Measurements from ENCODE around the gene COMMD7. TPM values are rescaled to one million over a fixed set of nuclear protein-coding genes. Genes with fewer than 3 reads are reported as not detected.

The COMMD7 gene
- total and polyA plus RNA-seq, 9 of the 15 experiments (the other 6 are each of a cell fraction or from before 2014, with no cell fraction given), result 11.9 to 69.1 (median 34.7) TPM

DNA sequence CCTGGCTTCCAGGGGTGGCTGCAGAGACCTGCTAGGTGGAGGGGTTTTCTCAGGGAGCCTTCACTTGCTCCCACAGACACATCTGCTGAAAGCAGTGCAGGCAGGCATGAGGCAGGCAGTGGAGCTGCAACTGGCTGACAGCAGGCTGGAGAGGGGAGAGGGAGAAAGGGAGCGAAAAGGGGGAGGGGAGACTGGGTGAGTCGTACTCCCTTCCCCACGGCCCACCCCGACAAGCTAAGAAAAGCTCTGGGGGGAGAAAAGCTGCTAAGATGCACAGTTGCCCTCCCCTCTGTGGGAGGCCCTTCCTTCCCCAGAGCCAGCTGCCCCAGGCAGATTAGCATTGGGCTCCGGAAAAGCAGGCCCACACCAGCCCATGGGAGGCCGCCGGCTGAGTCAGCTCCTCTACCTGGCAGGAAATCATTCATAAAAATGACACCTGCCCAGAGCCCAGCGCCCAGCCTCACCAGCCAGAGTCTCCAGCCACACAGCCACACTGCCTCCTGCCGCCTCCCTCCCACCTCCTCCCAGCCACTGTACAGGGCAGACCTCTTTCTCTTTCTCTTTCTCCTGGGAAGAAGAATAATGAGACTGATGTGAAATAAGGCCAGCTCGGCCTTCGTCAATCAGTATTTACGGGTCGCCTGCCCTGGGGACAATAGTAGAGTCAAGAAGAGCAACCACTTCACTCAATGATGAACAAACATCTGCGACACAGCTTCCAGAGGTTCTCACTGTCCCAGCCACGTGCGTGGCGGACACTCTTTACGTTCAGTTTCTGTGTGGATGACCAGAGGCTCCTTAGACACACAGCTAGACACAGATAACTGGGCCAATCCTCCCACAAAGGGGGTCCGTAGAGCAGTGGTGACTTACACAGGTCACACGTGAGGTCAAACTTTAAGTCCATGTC, 61.8 kb downstream of the COMMD7 start (continued):
- TF ChIP-seq, protein P1, sequence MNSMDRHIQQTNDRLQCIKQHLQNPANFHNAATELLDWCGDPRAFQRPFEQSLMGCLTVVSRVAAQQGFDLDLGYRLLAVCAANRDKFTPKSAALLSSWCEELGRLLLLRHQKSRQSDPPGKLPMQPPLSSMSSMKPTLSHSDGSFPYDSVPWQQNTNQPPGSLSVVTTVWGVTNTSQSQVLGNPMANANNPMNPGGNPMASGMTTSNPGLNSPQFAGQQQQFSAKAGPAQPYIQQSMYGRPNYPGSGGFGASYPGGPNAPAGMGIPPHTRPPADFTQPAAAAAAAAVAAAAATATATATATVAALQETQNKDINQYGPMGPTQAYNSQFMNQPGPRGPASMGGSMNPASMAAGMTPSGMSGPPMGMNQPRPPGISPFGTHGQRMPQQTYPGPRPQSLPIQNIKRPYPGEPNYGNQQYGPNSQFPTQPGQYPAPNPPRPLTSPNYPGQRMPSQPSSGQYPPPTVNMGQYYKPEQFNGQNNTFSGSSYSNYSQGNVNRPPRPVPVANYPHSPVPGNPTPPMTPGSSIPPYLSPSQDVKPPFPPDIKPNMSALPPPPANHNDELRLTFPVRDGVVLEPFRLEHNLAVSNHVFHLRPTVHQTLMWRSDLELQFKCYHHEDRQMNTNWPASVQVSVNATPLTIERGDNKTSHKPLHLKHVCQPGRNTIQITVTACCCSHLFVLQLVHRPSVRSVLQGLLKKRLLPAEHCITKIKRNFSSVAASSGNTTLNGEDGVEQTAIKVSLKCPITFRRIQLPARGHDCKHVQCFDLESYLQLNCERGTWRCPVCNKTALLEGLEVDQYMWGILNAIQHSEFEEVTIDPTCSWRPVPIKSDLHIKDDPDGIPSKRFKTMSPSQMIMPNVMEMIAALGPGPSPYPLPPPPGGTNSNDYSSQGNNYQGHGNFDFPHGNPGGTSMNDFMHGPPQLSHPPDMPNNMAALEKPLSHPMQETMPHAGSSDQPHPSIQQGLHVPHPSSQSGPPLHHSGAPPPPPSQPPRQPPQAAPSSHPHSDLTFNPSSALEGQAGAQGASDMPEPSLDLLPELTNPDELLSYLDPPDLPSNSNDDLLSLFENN (IDR thresholded peaks at IDR 0.05; ENCODE audit: low read depth in 2 of 2, low read length in 2 of 2), result peak in 1 of 2 experiments; percentile 90; a peak in 2 of 4 replicates
- TF ChIP-seq MTA3 (IDR thresholded peaks at IDR 0.05; ENCODE audit: borderline replicate concordance) (0 out of 2 replicates have a peak, but pooled peaks have one; percentile 66), TBL1XR1 (IDR thresholded peaks at IDR 0.05; ENCODE audit: low read length in 2 of 2) (peak; percentile 22 to 76; a peak in 2 of 4 replicates), STAT5A (IDR thresholded peaks at IDR 0.05; ENCODE audit: borderline replicate concordance, low read length) (peak; percentile 83), GATA2 (CRISPR knock-in tag; IDR thresholded peaks at IDR 0.05) (peak; percentile 86), ZNF311 (CRISPR knock-in tag; IDR thresholded peaks at IDR 0.05) (no peak), LARP7 (IDR thresholded peaks at IDR 0.05) (no peak), TCF7L2 (IDR thresholded peaks at IDR 0.05; ENCODE audit: low read depth, low read length) (no peak), FOXM1 (IDR thresholded peaks at IDR 0.05; ENCODE audit: low read depth) (peak; percentile 83), FOXM1 (CRISPR knock-in tag; IDR thresholded peaks at IDR 0.05; ENCODE audit: low read depth) (no peak), CXXC5 (CRISPR knock-in tag; IDR thresholded peaks at IDR 0.05) (peak; percentile 39; the same call in 1 of the 2 replicates), ZNF41 (CRISPR knock-in tag; conservative IDR thresholded peaks at IDR 0.05) (no peak), ZC3H11A (IDR thresholded peaks at IDR 0.05; ENCODE audit: low read depth, low read length) (no peak), SOX6 (IDR thresholded peaks at IDR 0.05) (peak; percentile 75; the same call in 1 of the 2 replicates), FOXP1 (CRISPR knock-in tag; IDR thresholded peaks at IDR 0.05) (no peak), POU5F1 (IDR thresholded peaks at IDR 0.05; ENCODE audit: borderline replicate concordance, low read depth, low read length, partially characterized antibody) (no peak), GABPB2 (CRISPR knock-in tag; conservative IDR thresholded peaks at IDR 0.05) (no peak), POLR2G (IDR thresholded peaks at IDR 0.05; ENCODE audit: low read depth, low read length) (peak; percentile 81)
- TF ChIP-seq, protein P2, sequence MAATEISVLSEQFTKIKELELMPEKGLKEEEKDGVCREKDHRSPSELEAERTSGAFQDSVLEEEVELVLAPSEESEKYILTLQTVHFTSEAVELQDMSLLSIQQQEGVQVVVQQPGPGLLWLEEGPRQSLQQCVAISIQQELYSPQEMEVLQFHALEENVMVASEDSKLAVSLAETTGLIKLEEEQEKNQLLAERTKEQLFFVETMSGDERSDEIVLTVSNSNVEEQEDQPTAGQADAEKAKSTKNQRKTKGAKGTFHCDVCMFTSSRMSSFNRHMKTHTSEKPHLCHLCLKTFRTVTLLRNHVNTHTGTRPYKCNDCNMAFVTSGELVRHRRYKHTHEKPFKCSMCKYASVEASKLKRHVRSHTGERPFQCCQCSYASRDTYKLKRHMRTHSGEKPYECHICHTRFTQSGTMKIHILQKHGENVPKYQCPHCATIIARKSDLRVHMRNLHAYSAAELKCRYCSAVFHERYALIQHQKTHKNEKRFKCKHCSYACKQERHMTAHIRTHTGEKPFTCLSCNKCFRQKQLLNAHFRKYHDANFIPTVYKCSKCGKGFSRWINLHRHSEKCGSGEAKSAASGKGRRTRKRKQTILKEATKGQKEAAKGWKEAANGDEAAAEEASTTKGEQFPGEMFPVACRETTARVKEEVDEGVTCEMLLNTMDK (IDR thresholded peaks at IDR 0.05; ENCODE audit: borderline replicate concordance, insufficient read depth, low read depth, low read length, poor library complexity, severe bottlenecking), result no peak
- TF ChIP-seq, protein P3, sequence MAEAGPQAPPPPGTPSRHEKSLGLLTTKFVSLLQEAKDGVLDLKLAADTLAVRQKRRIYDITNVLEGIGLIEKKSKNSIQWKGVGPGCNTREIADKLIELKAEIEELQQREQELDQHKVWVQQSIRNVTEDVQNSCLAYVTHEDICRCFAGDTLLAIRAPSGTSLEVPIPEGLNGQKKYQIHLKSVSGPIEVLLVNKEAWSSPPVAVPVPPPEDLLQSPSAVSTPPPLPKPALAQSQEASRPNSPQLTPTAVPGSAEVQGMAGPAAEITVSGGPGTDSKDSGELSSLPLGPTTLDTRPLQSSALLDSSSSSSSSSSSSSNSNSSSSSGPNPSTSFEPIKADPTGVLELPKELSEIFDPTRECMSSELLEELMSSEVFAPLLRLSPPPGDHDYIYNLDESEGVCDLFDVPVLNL (CRISPR knock-in tag; IDR thresholded peaks at IDR 0.05; ENCODE audit: low read depth), result no peak
